Stimulated activated CD8-positive, alpha-beta memory T cell treated with anti-CD3 and anti-CD28 coated beads, Interleukin-2, amount 100 ng/mL, for 1 hour (primary cell): Measurements from ENCODE around the gene POMT2.

Source experiments
- DNase-seq, 2 donors: peaks; one replicate each; pipeline ENCODE4 v3.0.0-alpha.2; 2020; ENCODE audit warnings: low read depth in 2 of 2

POMT2 gene

GRCh38 chr14:77265561-77266335, 54.9 kb downstream of the POMT2 start:
- DNase-seq: no peak

GRCh38 chr14:77265187-77265515, 55.5 kb downstream of the POMT2 start:
- DNase-seq: no peak

- DNase-seq: no peak
Measured at GRCh38 chr14:77264466-77265186, 56.1 kb downstream of the POMT2 start.

- DNase-seq: no peak
Measured at GRCh38 chr14:77260631-77261030, 60.1 kb downstream of the POMT2 start.

GRCh38 chr14:77260199-77260598, 60.5 kb downstream of the POMT2 start:
- no peak for DNase-seq

- DNase-seq: no peak
Measured at GRCh38 chr14:77259025-77259715, 61.5 kb downstream of the POMT2 start.

GRCh38 chr14:77258566-77258965, 62.1 kb downstream of the POMT2 start:
- DNase-seq: no peak

GRCh38 chr14:77257700-77258099, 63.0 kb downstream of the POMT2 start:
- DNase-seq: no peak

GRCh38 chr14:77256694-77257093, 64.0 kb downstream of the POMT2 start:
- no peak for DNase-seq

- DNase-seq: no peak
Measured at GRCh38 chr14:77253333-77254190, 67.1 kb downstream of the POMT2 start.

- DNase-seq: no peak
Measured at GRCh38 chr14:77251870-77252269, 68.8 kb downstream of the POMT2 start.

- DNase-seq: no peak
Measured at GRCh38 chr14:77250927-77251326, 69.8 kb downstream of the POMT2 start.

GRCh38 chr14:77249286-77249685, 71.4 kb downstream of the POMT2 start:
- no peak for DNase-seq

GRCh38 chr14:77248666-77249065, 72.0 kb downstream of the POMT2 start:
- no peak for DNase-seq

- DNase-seq: no peak
Measured at GRCh38 chr14:77246784-77247183, 73.9 kb downstream of the POMT2 start.

GRCh38 chr14:77245820-77246219, 74.9 kb downstream of the POMT2 start:
- no peak for DNase-seq

GRCh38 chr14:77243853-77244252, 76.8 kb downstream of the POMT2 start:
- DNase-seq: no peak

GRCh38 chr14:77242752-77243151, 77.9 kb downstream of the POMT2 start:
- no peak for DNase-seq

GRCh38 chr14:77241955-77242354, 78.7 kb downstream of the POMT2 start:
- DNase-seq: no peak

- no peak for DNase-seq
Measured at GRCh38 chr14:77240336-77240915, 80.3 kb downstream of the POMT2 start.

- DNase-seq: no peak
Measured at GRCh38 chr14:77239412-77239811, 81.3 kb downstream of the POMT2 start.

- no peak for DNase-seq
Measured at GRCh38 chr14:77238996-77239395, 81.7 kb downstream of the POMT2 start.
